ENCODE results near the gene ULK4.
A peak's percentile ranks its signal among the peaks of the same experiment; 100 is the strongest.
"Not testable (repeated sequence)": the region's sequence is repeated elsewhere in the genome, so short reads cannot be mapped to it uniquely, and the experiment has no call there.

ULK4 gene

DNA sequence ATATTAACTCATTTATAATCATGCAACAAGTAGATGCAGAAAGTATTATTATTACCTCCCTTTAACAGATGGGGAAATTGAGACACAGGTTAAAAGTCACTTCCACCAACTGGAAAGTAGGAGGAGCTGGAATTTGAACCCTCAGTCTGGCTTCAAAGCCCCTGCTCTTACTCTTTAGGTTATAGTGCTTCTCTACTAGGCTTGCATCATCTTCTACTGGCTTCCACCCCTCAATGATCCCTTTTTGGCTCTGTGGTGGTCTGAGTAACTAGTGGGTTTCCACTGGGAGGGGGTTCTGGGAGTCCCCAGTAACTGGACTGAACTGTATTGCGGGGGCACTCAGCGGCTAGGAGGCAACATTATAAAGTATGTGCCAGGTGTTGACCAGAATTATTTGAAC, 671.6 kb downstream of the ULK4 start:
- no peak overlapping the region for H3K4me2 ChIP-seq (ENCODE audit: insufficient read depth, low read length)
- no peak overlapping the region for H3K27ac ChIP-seq (ENCODE audit: low read length)
- H3K27me3 ChIP-seq (ENCODE audit: insufficient read depth, low read length, poor library complexity) = no peaks in the 10 kb centered on the region
- TF ChIP-seq EZH2 (IDR thresholded peaks at IDR 0.05; ENCODE audit: borderline replicate concordance, low read depth, low read length, severe bottlenecking) = no peak
- no peak for TF ChIP-seq CTCF (IDR thresholded peaks at IDR 0.05; ENCODE audit: borderline replicate concordance, extremely low read depth, low read length, poor library complexity, severe bottlenecking)
- no peaks in the 10 kb centered on the region for H3K4me1 ChIP-seq (ENCODE audit: insufficient read depth, low read length)
- no peaks in the 10 kb centered on the region for H3K79me2 ChIP-seq (ENCODE audit: insufficient read depth, low read length)
- ATAC-seq (ENCODE audit: insufficient read depth, low read depth) (no peak), DNase-seq (no peak)
- H2AFZ ChIP-seq (ENCODE audit: low read depth, low read length) = no peak overlapping the region
- no peaks in the 10 kb centered on the region for H4K20me1 ChIP-seq (ENCODE audit: insufficient read depth, low read length)
- H3K36me3 ChIP-seq (ENCODE audit: insufficient read depth, low read length) = no peaks in the 10 kb centered on the region
- H3K4me3 ChIP-seq (ENCODE audit: low read depth in 1 of 2, low read length in 2 of 2) = no peak overlapping the region
- H3K9me3 ChIP-seq (ENCODE audit: insufficient read depth, low read length, severe bottlenecking) = no peaks in the 10 kb centered on the region
- no peak overlapping the region for H3K9ac ChIP-seq (ENCODE audit: low read depth, low read length)

- Histone ChIP-seq H3K9ac (ENCODE audit: low read depth, low read length) (no peak overlapping the region), H3K36me3 (ENCODE audit: insufficient read depth, low read length) (no peaks in the 10 kb centered on the region), H4K20me1 (ENCODE audit: insufficient read depth, low read length) (no peaks in the 10 kb centered on the region), H3K4me2 (ENCODE audit: insufficient read depth, low read length) (no peak overlapping the region), H3K9me3 (ENCODE audit: insufficient read depth, low read length, severe bottlenecking) (no peaks in the 10 kb centered on the region), H3K79me2 (ENCODE audit: insufficient read depth, low read length) (no peaks in the 10 kb centered on the region), H3K4me3 (ENCODE audit: low read depth in 1 of 2, low read length in 2 of 2) (no peak overlapping the region), H3K27me3 (ENCODE audit: insufficient read depth, low read length, poor library complexity) (no peaks in the 10 kb centered on the region), H3K4me1 (ENCODE audit: insufficient read depth, low read length) (no peaks in the 10 kb centered on the region), H3K27ac (ENCODE audit: low read length) (no peak overlapping the region), H2AFZ (ENCODE audit: low read depth, low read length) (no peak overlapping the region)
- DNase-seq (no peak), ATAC-seq (ENCODE audit: insufficient read depth, low read depth) (no peak)
- TF ChIP-seq CTCF (IDR thresholded peaks at IDR 0.05; ENCODE audit: borderline replicate concordance, extremely low read depth, low read length, poor library complexity, severe bottlenecking) (no peak), EZH2 (IDR thresholded peaks at IDR 0.05; ENCODE audit: borderline replicate concordance, low read depth, low read length, severe bottlenecking) (no peak)
Measured at GRCh38 chr3:41288785-41289184, 673.1 kb downstream of the ULK4 start.

DNA sequence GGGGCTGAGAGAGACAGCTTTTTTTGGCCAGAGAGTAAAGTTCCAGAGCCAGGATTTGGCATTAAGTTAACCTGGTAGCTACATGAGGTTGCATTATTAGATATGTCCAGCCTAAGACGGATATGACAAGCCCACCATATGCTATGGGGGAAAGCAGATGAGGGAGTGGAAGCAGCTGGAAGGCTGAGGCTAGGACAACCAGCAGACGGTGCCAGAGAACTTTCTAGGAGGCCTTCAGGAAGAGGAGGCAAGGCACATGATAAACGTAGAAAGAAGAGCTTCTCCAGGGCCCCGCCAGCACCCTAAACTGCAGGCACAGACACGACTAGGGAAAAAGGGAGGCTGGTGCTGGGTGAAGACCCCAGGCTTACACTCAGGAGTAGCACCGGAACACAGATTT, 675.6 kb downstream of the ULK4 start:
- ATAC-seq (ENCODE audit: insufficient read depth, low read depth) = no peak; the same call in 2 of the 3 replicates
- no peak overlapping the region for H3K27ac ChIP-seq (ENCODE audit: low read length)
- H4K20me1 ChIP-seq (ENCODE audit: insufficient read depth, low read length) = no peaks in the 10 kb centered on the region
- TF ChIP-seq EZH2 (IDR thresholded peaks at IDR 0.05; ENCODE audit: borderline replicate concordance, low read depth, low read length, severe bottlenecking) (no peak), CTCF (IDR thresholded peaks at IDR 0.05; ENCODE audit: borderline replicate concordance, extremely low read depth, low read length, poor library complexity, severe bottlenecking) (peak; percentile 25)
- no peaks in the 10 kb centered on the region for H3K9me3 ChIP-seq (ENCODE audit: insufficient read depth, low read length, severe bottlenecking)
- H3K79me2 ChIP-seq (ENCODE audit: insufficient read depth, low read length) = no peaks in the 10 kb centered on the region
- no peak for DNase-seq
- H3K27me3 ChIP-seq (ENCODE audit: insufficient read depth, low read length, poor library complexity) = no peaks in the 10 kb centered on the region
- H3K9ac ChIP-seq (ENCODE audit: low read depth, low read length) = no peak overlapping the region
- no peak overlapping the region for H3K4me3 ChIP-seq (ENCODE audit: low read depth in 1 of 2, low read length in 2 of 2)
- no peak overlapping the region for H3K4me2 ChIP-seq (ENCODE audit: insufficient read depth, low read length)
- H3K4me1 ChIP-seq (ENCODE audit: insufficient read depth, low read length) = no peaks in the 10 kb centered on the region
- H2AFZ ChIP-seq (ENCODE audit: low read depth, low read length) = no peak overlapping the region
- H3K36me3 ChIP-seq (ENCODE audit: insufficient read depth, low read length) = no peaks in the 10 kb centered on the region

DNA sequence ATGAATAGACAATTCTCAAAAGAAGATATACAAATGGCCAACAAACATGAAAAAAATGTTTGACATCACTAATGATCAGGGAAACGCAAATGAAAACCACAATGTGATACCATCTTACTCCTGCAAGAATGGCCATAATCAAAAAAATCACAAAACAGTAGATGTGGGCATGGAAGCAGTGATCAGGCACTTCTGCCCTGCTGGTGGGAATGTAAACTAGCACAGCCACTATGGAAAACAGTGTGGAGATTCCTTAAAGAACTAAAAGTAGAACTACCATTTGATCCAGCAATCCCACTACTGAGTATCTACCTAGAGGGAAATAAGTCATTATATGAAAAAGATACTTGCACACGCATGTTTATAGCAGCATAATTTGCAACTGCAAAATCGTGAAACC, 677.0 kb downstream of the ULK4 start:
- H3K27ac ChIP-seq (ENCODE audit: low read length); H3K36me3 ChIP-seq (ENCODE audit: insufficient read depth, low read length); H3K9me3 ChIP-seq (ENCODE audit: insufficient read depth, low read length, severe bottlenecking); H2AFZ ChIP-seq (ENCODE audit: low read depth, low read length); H4K20me1 ChIP-seq (ENCODE audit: insufficient read depth, low read length); H3K4me2 ChIP-seq (ENCODE audit: insufficient read depth, low read length); H3K27me3 ChIP-seq (ENCODE audit: insufficient read depth, low read length, poor library complexity); DNase-seq; H3K4me3 ChIP-seq (ENCODE audit: low read depth in 1 of 2, low read length in 2 of 2); H3K9ac ChIP-seq (ENCODE audit: low read depth, low read length); H3K4me1 ChIP-seq (ENCODE audit: insufficient read depth, low read length); ATAC-seq (ENCODE audit: insufficient read depth, low read depth); H3K79me2 ChIP-seq (ENCODE audit: insufficient read depth, low read length): not testable (repeated sequence)

All from DND-41 (cell line).